ENCODE measurements around the gene VWA5A. TPM values are rescaled to one million over a fixed set of nuclear protein-coding genes. Genes with fewer than 3 reads are reported as not detected.

The VWA5A gene
- total and polyA plus RNA-seq, 2 donors (not counting 1 experiment from before 2014, with no cell fraction given), result 11.9 to 22.3 TPM

DNA sequence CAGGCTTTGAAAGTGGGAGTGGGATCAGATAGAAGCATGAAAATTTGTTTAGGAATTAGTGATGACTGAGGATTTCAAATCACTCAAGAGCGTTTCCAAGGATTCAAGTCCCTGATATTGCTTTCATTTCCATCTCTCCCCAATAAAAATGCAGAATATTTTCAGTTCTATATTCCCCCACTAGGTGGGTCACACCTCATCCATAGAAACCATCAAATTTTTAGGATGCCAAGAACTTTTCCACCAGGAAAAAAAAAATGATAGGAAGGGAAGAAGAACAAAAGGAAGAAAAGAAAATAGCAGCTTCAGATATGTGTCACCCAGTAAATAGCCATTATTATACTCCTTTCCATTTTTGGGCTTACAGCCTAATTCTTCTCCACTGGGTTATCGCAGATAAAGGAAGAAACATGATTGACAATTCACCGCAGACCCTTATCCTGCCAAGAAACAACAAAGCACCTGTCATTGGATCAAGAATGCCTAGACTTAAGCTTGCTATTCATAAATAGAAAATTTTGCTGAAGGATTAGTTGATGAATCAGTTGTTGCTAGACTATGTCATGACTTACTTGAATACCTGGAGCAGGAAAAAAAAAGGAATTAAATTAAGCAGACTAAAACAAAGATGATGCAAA, 37.6 kb downstream of the VWA5A start:
- Histone ChIP-seq H3K27ac (ENCODE audit: insufficient read depth, low read length) (no peak overlapping the region), H3K36me3 (ENCODE audit: control insufficient read depth, insufficient read depth, low read length) (no peaks in the 10 kb centered on the region), H3K4me3 (replicated peaks in 1 of 4; ENCODE audit: control extremely low read depth in 1 of 4, insufficient read depth in 1 of 4, low read depth in 3 of 4, low read length in 4 of 4) (no peak overlapping the region), H3K9ac (ENCODE audit: insufficient read depth, low read length) (no peak overlapping the region), H3K27me3 (ENCODE audit: control insufficient read depth, insufficient read depth, low read length) (no peaks in the 10 kb centered on the region), H4K20me1 (ENCODE audit: control insufficient read depth, extremely low read depth, insufficient read depth, low read length) (no peaks in the 10 kb centered on the region), H3K4me2 (ENCODE audit: extremely low read depth, insufficient read depth, low read length) (no peak overlapping the region), H3K79me2 (ENCODE audit: control insufficient read depth, insufficient read depth, low read length) (no peaks in the 10 kb centered on the region), H3K4me1 (ENCODE audit: control insufficient read depth, extremely low read depth, insufficient read depth, low read length) (no peaks in the 10 kb centered on the region), H3K9me3 (ENCODE audit: control insufficient read depth, insufficient read depth, low read depth, low read length) (no peaks in the 10 kb centered on the region), H2AFZ (ENCODE audit: low read length) (no peak overlapping the region)
- no peak for DNase-seq (ENCODE audit: low read depth in 2 of 2)
- no peak for TF ChIP-seq EZH2 (IDR thresholded peaks at IDR 0.05; ENCODE audit: low read length, missing control alignments)
- TF ChIP-seq, protein P1, sequence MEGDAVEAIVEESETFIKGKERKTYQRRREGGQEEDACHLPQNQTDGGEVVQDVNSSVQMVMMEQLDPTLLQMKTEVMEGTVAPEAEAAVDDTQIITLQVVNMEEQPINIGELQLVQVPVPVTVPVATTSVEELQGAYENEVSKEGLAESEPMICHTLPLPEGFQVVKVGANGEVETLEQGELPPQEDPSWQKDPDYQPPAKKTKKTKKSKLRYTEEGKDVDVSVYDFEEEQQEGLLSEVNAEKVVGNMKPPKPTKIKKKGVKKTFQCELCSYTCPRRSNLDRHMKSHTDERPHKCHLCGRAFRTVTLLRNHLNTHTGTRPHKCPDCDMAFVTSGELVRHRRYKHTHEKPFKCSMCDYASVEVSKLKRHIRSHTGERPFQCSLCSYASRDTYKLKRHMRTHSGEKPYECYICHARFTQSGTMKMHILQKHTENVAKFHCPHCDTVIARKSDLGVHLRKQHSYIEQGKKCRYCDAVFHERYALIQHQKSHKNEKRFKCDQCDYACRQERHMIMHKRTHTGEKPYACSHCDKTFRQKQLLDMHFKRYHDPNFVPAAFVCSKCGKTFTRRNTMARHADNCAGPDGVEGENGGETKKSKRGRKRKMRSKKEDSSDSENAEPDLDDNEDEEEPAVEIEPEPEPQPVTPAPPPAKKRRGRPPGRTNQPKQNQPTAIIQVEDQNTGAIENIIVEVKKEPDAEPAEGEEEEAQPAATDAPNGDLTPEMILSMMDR (conservative IDR thresholded peaks at IDR 0.05 in 1 of 2, IDR thresholded peaks at IDR 0.05 in 1 of 2; ENCODE audit: low read depth in 1 of 2, low read length in 2 of 2), result peak in 1 of 2 donors; percentile 1

DNA sequence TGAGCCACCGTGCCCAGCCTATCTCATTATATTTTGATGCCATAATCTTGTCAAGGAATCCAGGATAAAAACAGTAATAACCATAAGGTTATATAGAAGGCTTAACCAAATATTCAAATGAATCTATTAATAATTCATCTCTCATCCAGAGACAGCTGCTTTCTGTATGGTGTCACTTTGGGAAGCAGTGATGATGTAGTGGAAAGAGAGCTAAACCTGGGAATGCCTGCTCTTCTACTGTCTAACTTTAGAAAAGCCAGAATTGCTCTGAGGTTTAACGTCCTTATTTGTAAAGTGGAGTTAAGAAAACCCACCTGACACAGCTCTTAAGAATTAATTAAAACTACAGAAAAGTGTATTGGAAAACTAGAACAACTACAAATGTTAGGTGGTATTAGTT, 38.6 kb downstream of the VWA5A start:
- Histone ChIP-seq H2AFZ (ENCODE audit: low read length) (no peak overlapping the region), H3K36me3 (ENCODE audit: control insufficient read depth, insufficient read depth, low read length) (no peaks in the 10 kb centered on the region), H3K4me1 (ENCODE audit: control insufficient read depth, extremely low read depth, insufficient read depth, low read length) (no peaks in the 10 kb centered on the region), H3K4me2 (ENCODE audit: extremely low read depth, insufficient read depth, low read length) (no peak overlapping the region), H3K79me2 (ENCODE audit: control insufficient read depth, insufficient read depth, low read length) (no peaks in the 10 kb centered on the region), H3K9me3 (ENCODE audit: control insufficient read depth, insufficient read depth, low read depth, low read length) (no peaks in the 10 kb centered on the region), H3K27ac (ENCODE audit: insufficient read depth, low read length) (no peak overlapping the region), H4K20me1 (ENCODE audit: control insufficient read depth, extremely low read depth, insufficient read depth, low read length) (no peaks in the 10 kb centered on the region), H3K4me3 (replicated peaks in 1 of 4; ENCODE audit: control extremely low read depth in 1 of 4, insufficient read depth in 1 of 4, low read depth in 3 of 4, low read length in 4 of 4) (no peak overlapping the region), H3K9ac (ENCODE audit: insufficient read depth, low read length) (no peak overlapping the region), H3K27me3 (ENCODE audit: control insufficient read depth, insufficient read depth, low read length) (no peaks in the 10 kb centered on the region)
- DNase-seq (ENCODE audit: low read depth in 2 of 2), result no peak
- TF ChIP-seq, protein P1 (conservative IDR thresholded peaks at IDR 0.05 in 1 of 2, IDR thresholded peaks at IDR 0.05 in 1 of 2; ENCODE audit: low read depth in 1 of 2, low read length in 2 of 2), result no peak
- no peak for TF ChIP-seq EZH2 (IDR thresholded peaks at IDR 0.05; ENCODE audit: low read length, missing control alignments)

DNA sequence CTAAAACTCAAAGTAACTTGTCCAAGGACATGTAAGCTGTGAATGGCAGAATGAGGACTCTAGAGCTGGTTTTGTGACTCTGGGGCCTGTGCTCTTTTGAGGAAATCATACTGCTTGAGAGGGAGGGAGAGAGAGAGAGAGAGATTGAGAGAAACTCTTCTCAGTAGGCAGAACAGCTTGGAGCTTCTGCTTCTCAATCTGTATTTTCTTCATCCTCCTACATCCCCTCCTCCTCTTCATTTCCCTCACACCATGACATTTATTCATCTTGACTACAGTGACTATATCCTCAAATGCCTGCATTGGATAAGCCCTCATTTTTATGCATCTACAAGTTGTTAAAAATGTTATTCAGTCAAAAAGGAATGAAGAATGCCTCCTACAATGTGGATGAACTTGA, 44.2 kb downstream of the VWA5A start:
- Histone ChIP-seq H3K4me2 (ENCODE audit: extremely low read depth, insufficient read depth, low read length) (no peak overlapping the region), H3K4me3 (replicated peaks in 1 of 4; ENCODE audit: control extremely low read depth in 1 of 4, insufficient read depth in 1 of 4, low read depth in 3 of 4, low read length in 4 of 4) (no peak overlapping the region), H3K4me1 (ENCODE audit: control insufficient read depth, extremely low read depth, insufficient read depth, low read length) (no peaks in the 10 kb centered on the region), H3K27ac (ENCODE audit: insufficient read depth, low read length) (no peak overlapping the region), H3K79me2 (ENCODE audit: control insufficient read depth, insufficient read depth, low read length) (no peaks in the 10 kb centered on the region), H3K9me3 (ENCODE audit: control insufficient read depth, insufficient read depth, low read depth, low read length) (no peaks in the 10 kb centered on the region), H2AFZ (ENCODE audit: low read length) (no peak overlapping the region), H4K20me1 (ENCODE audit: control insufficient read depth, extremely low read depth, insufficient read depth, low read length) (no peaks in the 10 kb centered on the region), H3K27me3 (ENCODE audit: control insufficient read depth, insufficient read depth, low read length) (no peaks in the 10 kb centered on the region), H3K36me3 (ENCODE audit: control insufficient read depth, insufficient read depth, low read length) (no peaks in the 10 kb centered on the region), H3K9ac (ENCODE audit: insufficient read depth, low read length) (no peak overlapping the region)
- TF ChIP-seq, protein P1 (conservative IDR thresholded peaks at IDR 0.05 in 1 of 2, IDR thresholded peaks at IDR 0.05 in 1 of 2; ENCODE audit: low read depth in 1 of 2, low read length in 2 of 2), result no peak
- no peak for TF ChIP-seq EZH2 (IDR thresholded peaks at IDR 0.05; ENCODE audit: low read length, missing control alignments)
- DNase-seq (ENCODE audit: low read depth in 2 of 2), result no peak

Data from fibroblast of lung (primary cell).